Activated T-cell treated with anti-CD3 and anti-CD28 coated beads, Interleukin-2, amount 50 U/mL, for 4 hours (primary cell): ENCODE measurements around the gene CHERP. TPM values are rescaled to one million over a fixed set of nuclear protein-coding genes. Genes with fewer than 3 reads are reported as not detected.
"Not testable (repeated sequence)": the region's sequence is repeated elsewhere in the genome, so short reads cannot be mapped to it uniquely, and the experiment has no call there.

Experiments used
- ATAC-seq, 2 donors: fragments of 200-7000 bp; cut with Tn5 transposase; one replicate each; pipeline ENCODE4 v1.10.0; 2021
- DNase-seq: peaks from one replicate; pipeline ENCODE4 v3.0.0-alpha.2; 2020
- H3K27me3 Mint-ChIP-seq: one replicate; pipeline ENCODE4 v1.8.0; 2021; ENCODE audit warnings: low read depth, mixed read lengths
- H3K36me3 Mint-ChIP-seq: one replicate; pipeline ENCODE4 v1.8.0; 2022; ENCODE audit warnings: mixed read lengths; ENCODE audit not compliant: insufficient read depth
- H3K4me1 Mint-ChIP-seq: one replicate; pipeline ENCODE4 v1.8.0; 2021; ENCODE audit warnings: low read depth, mixed read lengths
- H3K4me3 Mint-ChIP-seq: one replicate; pipeline ENCODE4 v1.8.0; 2021; ENCODE audit warnings: mild to moderate bottlenecking, moderate library complexity, mixed read lengths
- H3K9me3 Mint-ChIP-seq: one replicate; pipeline ENCODE4 v1.8.0; 2021; ENCODE audit warnings: mixed read lengths
- total RNA-seq, 3 donors: library from RNA; stranded (reverse); gene quantifications; one replicate each; pipeline ENCODE4 v1.2.1, GENCODE V29; 2021

CHERP gene
- total RNA-seq, 3 donors from 2014 or later: 98.7 to 107 (median 103) TPM

DNA sequence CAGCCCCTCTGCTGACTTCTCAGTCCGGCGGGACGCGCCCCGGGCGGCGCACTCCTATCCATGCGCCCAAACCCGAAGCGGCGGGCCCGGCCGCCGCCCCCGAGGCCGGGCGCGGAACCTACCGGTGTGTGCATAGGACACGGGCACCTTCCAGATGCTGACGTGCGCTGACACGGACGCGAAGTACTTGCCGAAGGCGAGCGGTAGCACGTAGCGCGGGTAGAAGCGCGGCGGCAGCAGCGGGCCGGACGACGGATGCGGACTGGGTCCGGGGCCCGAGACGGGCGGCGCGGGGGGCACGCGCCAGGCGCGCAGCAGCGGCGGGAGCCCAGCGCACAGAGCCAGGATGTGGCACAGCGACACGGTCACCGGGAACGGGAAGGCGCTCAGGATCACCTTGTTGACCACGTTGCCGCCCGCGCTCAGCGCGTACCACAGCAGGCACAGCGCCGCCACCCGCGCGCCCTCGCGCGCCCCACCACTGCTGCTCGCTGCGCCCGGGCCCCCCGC lies 29.6 kb upstream of the CHERP start:
- Mint-ChIP-seq H3K4me1 (peaks cover 49% of the 10 kb centered on the region), H3K27me3 (no peaks in the 10 kb centered on the region), H3K4me3 (peak overlapping the region; percentile 86), H3K36me3 (peaks cover 16% of the 10 kb centered on the region), H3K9me3 (no peaks in the 10 kb centered on the region)
- DNase-seq: no peak
- ATAC-seq: peak; percentile 53 to 56

DNA sequence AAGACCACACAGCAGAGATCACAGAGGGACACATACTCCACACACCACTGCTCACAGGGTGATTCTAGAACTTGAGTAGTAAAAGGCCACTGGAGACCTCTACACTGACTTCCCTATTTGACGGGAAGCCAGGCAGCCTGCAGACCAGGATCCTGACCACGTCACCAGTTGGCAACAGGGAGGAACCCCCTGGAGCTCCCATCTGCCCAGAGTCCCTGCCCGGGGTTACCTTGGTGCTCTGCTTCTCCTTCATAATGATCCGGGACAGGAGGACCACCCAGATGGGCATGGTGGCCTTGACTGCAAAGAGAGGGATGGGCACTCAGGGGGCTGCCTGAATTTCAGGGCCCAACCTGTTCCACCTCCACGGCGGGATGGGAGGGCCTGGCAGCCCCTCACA lies 29.0 kb upstream of the CHERP start:
- H3K4me1 Mint-ChIP-seq: peaks cover 55% of the 10 kb centered on the region
- ATAC-seq (no peak), DNase-seq (no peak)
- H3K36me3 Mint-ChIP-seq: peaks cover 20% of the 10 kb centered on the region
- peak overlapping the region; percentile 86 for H3K4me3 Mint-ChIP-seq
- H3K9me3 Mint-ChIP-seq: no peaks in the 10 kb centered on the region
- no peaks in the 10 kb centered on the region for H3K27me3 Mint-ChIP-seq

DNA sequence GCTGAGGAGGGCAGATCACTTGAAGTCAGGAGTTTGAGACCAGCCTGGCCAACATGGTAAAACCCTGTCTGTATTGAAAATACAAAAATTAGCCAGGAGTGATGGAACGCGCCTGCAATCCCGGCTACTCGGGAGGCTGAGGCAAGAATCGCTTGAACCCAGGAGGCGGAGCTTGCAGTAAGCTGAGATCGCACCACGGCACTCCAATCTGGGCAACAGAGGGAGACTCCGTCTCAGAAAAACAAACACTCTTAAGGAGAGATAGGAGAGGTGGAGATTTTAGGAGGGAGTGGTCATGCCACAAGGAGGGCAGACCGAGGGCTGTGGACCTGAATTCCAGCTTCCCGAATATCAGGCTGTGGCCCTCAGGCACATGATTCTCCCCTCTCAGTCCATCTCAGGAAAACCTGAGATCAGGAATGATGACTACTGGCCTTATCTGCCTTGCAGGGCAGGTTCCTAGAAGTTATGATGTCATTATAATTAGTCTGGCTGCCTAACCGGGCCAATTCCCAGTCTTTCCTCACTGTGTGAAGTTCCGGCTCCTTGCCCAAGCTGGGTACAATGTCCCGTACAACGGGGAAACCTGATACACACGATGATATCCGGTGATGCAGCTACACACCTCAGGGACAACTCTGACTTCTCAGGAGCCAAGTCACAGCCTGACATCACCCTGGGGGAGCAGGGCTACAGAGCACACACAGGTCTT lies 27.5 kb upstream of the CHERP start:
- ATAC-seq (no peak), DNase-seq (no peak)
- no peaks in the 10 kb centered on the region for H3K9me3 Mint-ChIP-seq
- H3K36me3 Mint-ChIP-seq: peaks cover 21% of the 10 kb centered on the region
- H3K4me1 Mint-ChIP-seq: peaks cover 56% of the 10 kb centered on the region
- H3K4me3 Mint-ChIP-seq: peak overlapping the region; percentile 38
- H3K27me3 Mint-ChIP-seq: no peaks in the 10 kb centered on the region

DNA sequence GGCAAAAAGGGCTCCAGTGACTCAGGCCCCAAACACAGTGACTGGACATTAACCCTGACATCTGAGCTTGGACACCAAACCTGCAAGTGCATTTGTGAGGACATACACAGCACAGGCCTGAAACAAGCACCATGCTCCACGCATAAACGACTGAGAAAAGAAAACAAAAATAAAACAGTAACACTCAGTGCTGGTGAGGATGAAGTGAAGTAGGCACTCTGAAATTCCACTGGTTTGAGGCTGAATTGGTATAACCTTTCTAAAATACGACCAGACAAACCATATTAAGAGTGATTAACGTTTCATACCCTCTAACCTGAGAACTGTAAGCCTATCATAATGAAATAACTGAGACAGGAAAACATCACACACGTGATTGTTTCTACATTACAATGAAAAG lies 24.5 kb upstream of the CHERP start:
- DNase-seq: no peak
- Mint-ChIP-seq H3K36me3 (peaks cover 29% of the 10 kb centered on the region), H3K9me3 (no peaks in the 10 kb centered on the region), H3K4me3 (peak overlapping the region; percentile 69), H3K27me3 (no peaks in the 10 kb centered on the region), H3K4me1 (peaks cover 40% of the 10 kb centered on the region)
- no peak for ATAC-seq

DNA sequence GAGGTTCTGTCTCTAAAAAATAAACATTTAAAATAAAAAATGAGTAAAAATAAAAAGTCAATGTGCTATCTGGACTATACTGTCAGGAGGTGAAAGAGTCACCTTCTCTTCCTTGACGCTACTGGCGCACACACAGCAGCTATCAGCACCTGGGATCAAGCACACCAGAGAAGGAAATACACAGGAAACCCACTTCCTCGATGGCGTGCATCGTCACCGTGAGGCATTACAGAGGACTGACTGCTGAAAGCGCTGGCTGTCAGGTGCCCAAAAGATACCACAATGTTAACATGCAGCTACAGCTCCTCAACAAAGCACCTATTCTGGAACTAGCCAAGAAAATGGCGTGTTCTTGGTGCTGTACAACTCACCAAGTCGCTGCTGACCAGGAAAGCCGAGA lies 23.9 kb upstream of the CHERP start:
- H3K4me3 Mint-ChIP-seq: peak overlapping the region; percentile 69
- H3K4me1 Mint-ChIP-seq: peaks cover 34% of the 10 kb centered on the region
- peaks cover 34% of the 10 kb centered on the region for H3K36me3 Mint-ChIP-seq
- DNase-seq: peak; percentile 65
- ATAC-seq: peak; percentile 90 to 97
- H3K27me3 Mint-ChIP-seq: no peaks in the 10 kb centered on the region
- H3K9me3 Mint-ChIP-seq: no peaks in the 10 kb centered on the region

DNA sequence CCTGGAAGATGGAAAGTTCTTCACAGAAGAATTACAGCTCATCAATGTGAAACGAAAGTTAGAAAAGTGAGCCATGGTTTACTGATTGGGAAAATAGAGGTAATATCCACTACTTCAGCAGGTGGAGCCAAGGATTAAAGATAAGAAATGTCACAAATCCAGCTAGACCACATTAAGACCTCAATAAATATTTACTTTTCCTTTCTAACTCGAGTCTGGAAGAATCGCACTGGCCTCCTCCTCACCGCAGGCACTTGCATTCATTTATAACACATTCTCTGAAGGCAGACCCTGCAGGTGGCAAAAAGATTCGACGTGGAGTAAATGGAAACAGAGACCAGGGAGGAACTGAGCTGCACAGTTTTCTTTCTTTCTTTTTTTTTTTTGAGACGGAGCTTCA lies 22.6 kb upstream of the CHERP start:
- Mint-ChIP-seq H3K4me1 (peaks cover 27% of the 10 kb centered on the region), H3K36me3 (peaks cover 36% of the 10 kb centered on the region), H3K9me3 (no peaks in the 10 kb centered on the region), H3K4me3 (no peak overlapping the region), H3K27me3 (no peaks in the 10 kb centered on the region)
- DNase-seq (no peak), ATAC-seq (no peak)

DNA sequence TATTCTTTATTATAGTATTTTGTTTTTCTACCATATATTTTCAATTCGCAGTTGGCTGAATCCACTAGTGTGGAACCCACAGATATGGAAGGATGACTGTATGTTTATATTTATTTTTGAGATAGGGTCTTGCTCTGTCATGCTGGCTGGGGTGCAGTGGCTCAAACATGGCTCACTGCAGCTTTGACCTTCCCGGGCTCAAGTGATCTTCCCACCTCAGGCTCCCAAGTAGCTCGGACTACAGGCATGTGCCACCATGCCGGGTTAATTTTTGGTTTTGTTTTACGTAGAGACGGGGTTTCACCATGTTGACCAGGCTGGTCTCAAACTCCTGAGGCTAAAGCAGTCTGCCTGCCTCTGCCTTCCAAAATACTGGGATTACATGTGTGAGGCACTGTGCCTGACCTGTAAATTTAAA lies 20.4 kb upstream of the CHERP start:
- Mint-ChIP-seq H3K4me1 (peaks cover 17% of the 10 kb centered on the region), H3K4me3 (no peak overlapping the region), H3K9me3 (no peaks in the 10 kb centered on the region), H3K27me3 (no peaks in the 10 kb centered on the region), H3K36me3 (peaks cover 36% of the 10 kb centered on the region)
- ATAC-seq: no peak
- no peak for DNase-seq

DNA sequence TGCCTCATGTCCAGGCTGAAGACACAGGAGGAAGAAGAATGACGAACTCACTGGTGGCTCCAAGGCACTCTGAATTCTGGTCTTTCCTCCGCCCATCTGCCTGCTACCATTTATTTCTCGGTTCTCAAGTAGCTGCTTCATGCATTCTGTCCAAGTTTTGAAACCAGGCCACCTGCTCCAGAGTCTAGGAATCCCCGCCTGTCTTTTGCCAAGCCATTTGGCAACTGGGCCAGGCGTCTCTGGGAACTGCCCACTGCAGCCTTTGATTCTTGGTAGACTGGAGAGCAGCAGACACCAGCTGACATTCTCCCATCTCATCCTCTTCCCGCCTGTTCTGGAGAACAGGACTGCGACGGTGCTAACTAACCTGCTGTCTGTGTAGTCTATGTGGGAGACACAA lies 19.1 kb upstream of the CHERP start:
- ATAC-seq (no peak), DNase-seq (no peak)
- Mint-ChIP-seq H3K36me3 (peaks cover 33% of the 10 kb centered on the region), H3K4me1 (peaks cover 11% of the 10 kb centered on the region), H3K9me3 (no peaks in the 10 kb centered on the region), H3K27me3 (no peaks in the 10 kb centered on the region), H3K4me3 (no peak overlapping the region)

DNA sequence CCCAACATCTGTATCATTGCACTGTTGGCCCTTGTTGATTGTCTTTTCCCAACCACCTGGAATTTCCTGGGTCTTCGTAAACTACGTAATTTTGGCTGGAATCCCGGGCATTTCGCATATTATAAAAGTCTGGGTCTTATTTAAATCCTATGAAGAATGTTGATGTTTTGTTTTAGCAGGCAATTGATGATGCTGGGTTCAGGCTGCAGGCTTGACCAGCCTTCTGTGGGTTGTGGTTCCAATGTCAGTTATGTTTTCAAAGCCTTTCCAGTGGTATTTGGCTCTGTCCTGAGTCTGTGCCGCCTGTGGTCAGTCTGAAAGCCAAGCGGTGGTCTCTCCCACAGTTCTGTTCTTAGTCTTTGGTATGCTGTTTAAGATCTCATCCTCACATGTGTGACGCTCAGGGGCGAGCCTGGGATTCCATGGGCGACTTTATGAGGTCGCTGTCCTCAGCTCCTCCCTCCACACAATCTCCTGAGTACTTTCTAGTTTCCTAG lies 17.6 kb upstream of the CHERP start:
- no peaks in the 10 kb centered on the region for H3K9me3 Mint-ChIP-seq
- H3K4me3 Mint-ChIP-seq: no peak overlapping the region
- no peaks in the 10 kb centered on the region for H3K27me3 Mint-ChIP-seq
- DNase-seq (no peak), ATAC-seq (no peak)
- H3K4me1 Mint-ChIP-seq: peaks cover 3% of the 10 kb centered on the region
- H3K36me3 Mint-ChIP-seq: peaks cover 35% of the 10 kb centered on the region

DNA sequence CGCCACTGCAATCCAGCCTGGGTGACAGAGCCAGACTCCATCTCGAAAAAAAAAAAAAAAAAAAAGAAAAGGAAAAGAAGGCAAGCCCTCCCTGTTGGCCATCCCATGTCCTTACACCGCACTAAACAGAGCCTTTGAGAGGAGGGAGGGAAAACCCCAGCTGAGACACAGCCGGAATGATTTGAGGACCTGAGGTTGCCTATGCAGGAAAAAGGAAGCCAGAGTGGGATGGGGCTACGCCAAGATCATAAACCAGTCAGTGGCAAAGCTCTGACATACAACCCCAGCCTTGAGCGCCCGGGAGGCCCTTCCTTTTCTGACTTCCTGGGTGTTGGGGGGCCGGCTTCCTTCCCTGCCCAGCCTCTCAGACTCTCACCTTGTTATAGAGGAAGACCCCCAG lies 12.5 kb upstream of the CHERP start:
- DNase-seq (no peak), ATAC-seq (no peak)
- Mint-ChIP-seq H3K4me3 (no peak overlapping the region), H3K27me3 (no peaks in the 10 kb centered on the region), H3K9me3 (no peaks in the 10 kb centered on the region), H3K36me3 (peaks cover 29% of the 10 kb centered on the region), H3K4me1 (peaks cover 2% of the 10 kb centered on the region)

DNA sequence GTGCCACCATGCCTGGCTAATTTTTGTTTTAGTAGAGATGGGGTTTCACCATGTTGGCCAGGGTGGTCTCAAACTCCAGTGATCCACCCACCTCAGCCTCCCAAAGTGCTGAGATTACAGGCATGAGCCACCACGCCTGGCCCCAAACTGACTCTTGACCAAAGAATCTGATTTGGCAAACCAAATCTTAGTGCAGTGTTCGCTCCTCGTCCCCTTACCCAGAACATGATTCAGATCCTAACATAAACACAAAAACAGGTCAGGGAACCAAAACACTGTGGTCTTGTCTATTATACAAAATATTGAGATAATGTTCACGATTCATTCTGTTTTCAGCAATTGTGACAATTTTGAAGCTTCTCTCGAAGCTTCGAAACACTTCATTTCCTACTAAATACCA lies 9.7 kb upstream of the CHERP start:
- peaks cover 26% of the 10 kb centered on the region for H3K36me3 Mint-ChIP-seq
- DNase-seq, H3K4me1 Mint-ChIP-seq, H3K27me3 Mint-ChIP-seq, H3K9me3 Mint-ChIP-seq, H3K4me3 Mint-ChIP-seq, ATAC-seq: not testable (repeated sequence)

DNA sequence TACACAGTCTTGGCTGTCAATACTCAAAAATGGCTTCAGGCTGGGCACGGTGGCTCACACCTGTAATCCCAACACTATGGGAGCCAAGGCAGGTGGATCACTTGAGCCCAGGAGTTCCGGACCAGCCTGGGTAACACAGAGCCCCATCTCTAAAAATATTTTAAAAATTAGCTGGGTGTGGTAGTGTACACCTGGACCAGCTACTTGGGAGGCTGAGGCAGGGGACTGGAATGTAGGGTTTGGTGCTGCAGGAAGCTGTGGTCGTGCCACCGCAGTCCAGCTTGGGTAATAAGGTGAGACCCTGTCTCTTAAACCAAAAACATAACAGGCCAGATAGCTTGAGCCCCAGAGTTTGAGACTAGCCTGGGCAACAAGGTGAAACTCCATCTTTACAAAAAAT lies 6.7 kb upstream of the CHERP start:
- Mint-ChIP-seq H3K9me3 (no peaks in the 10 kb centered on the region), H3K4me1 (peaks cover 14% of the 10 kb centered on the region), H3K36me3 (peaks cover 17% of the 10 kb centered on the region), H3K4me3 (no peak overlapping the region), H3K27me3 (no peaks in the 10 kb centered on the region)
- ATAC-seq (no peak), DNase-seq (no peak)

DNA sequence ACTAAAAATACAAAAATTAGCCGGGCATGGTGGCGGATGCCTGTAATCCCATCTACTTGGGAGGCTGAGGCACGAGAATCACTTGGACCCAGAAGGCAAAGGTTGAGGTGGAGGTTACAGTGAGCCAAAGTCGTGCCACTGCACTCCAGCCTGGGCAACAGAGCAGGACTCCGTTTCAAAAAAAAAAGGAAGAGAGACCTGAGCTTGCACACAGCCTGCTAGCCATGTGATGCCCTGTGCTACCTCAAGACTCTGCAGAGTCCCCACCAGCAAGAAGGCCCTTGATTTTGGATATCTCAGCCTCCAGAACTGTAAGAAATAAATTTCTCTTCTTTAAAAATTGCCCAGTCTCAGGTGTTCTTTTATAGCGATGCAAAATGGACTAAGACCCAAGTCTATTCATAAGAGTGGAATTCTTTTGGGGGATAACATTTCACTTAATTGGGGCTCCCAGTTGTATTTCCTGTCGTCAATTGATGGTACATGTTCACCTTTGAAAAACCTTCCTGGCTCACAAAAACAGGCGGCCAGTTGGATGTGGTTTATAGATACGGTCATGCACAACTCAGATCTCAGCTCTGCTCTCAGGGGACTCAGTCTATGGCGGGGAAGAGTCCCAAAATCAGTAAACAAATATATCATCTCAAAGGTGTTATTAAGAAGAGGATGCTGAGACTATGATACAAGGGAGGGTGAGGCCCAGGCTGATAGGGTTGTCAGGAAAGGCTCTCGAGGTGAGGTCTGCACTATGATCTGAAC lies 2.4 kb upstream of the CHERP start:
- no peaks in the 10 kb centered on the region for H3K9me3 Mint-ChIP-seq
- H3K4me1 Mint-ChIP-seq: peaks cover 40% of the 10 kb centered on the region
- DNase-seq (no peak), ATAC-seq (no peak)
- H3K27me3 Mint-ChIP-seq: no peaks in the 10 kb centered on the region
- H3K36me3 Mint-ChIP-seq: peaks cover 12% of the 10 kb centered on the region
- peak overlapping the region; percentile 55 for H3K4me3 Mint-ChIP-seq

DNA sequence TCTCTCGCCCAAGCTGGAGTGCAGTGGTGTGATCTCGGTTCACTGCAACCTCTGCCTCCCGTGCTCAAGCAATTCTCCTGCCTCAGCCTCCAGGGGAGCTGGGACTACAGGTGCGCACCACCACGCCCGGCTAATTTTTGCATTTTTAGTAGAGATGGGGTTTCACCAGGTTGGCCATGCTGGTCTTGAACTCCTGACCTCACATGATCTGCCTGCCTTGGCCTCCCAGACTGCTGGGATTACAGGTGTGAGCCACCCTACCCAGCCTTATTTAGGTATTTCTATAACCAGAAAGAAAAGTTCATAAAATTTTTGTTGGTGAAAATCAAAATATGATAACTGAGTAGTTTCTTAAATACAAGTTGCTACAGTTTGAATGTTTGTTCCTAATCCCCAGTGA lies 1.5 kb upstream of the CHERP start:
- Mint-ChIP-seq H3K4me3 (peak overlapping the region; percentile 91), H3K36me3 (peaks cover 17% of the 10 kb centered on the region), H3K4me1 (peaks cover 47% of the 10 kb centered on the region)
- not testable (repeated sequence) for H3K9me3 Mint-ChIP-seq, H3K27me3 Mint-ChIP-seq, ATAC-seq, DNase-seq
